ENCODE results near the gene PHLDA3.

The PHLDA3 gene

GRCh38 chr1:201468844-201469644, at the start of gene PHLDA3:
TSS of gene PHLDA3 (minus strand) at chr1:201469188. CDS start at chr1:201468786, 402 bp downstream.
- H3K36me3 ChIP-seq (replicated peaks): peaks cover 23% of the 10 kb centered on the region
- peak; percentile 80 for DNase-seq
- no peaks in the 10 kb centered on the region for H3K27me3 ChIP-seq (replicated peaks)
- no peak for TF ChIP-seq CTCF (IDR thresholded peaks at IDR 0.05; ENCODE audit: low read depth, low read length, missing control alignments)
- in situ Hi-C loops (cut with HindIII; ENCODE audit: low pct_ligation_motif_present, low sequenced_read_pairs): no loop called here
- peak within 1 kb of the TSS; percentile 84 for H3K4me3 ChIP-seq (ENCODE audit: low read depth, low read length)
- peak within 1 kb of the TSS; percentile 82 for H3K27ac ChIP-seq

GRCh38 chr1:201518071-201518470, 49.1 kb upstream of the PHLDA3 start:
- no peaks in the 10 kb centered on the region for H3K36me3 ChIP-seq (replicated peaks)
- no peak overlapping the region for H3K4me3 ChIP-seq (ENCODE audit: low read depth, low read length)
- in situ Hi-C loops (cut with HindIII; ENCODE audit: low pct_ligation_motif_present, low sequenced_read_pairs): loop anchor here (10.0 kb wide), 1 partner anchor 83 kb away; no protein-coding TSS in a partner anchor
- no peak for TF ChIP-seq CTCF (IDR thresholded peaks at IDR 0.05; ENCODE audit: low read depth, low read length, missing control alignments)
- no peak for DNase-seq
- no peaks in the 10 kb centered on the region for H3K27me3 ChIP-seq (replicated peaks)
- H3K27ac ChIP-seq: no peak overlapping the region

GRCh38 chr1:201517631-201518030, 48.6 kb upstream of the PHLDA3 start:
- in situ Hi-C loops (cut with HindIII; ENCODE audit: low pct_ligation_motif_present, low sequenced_read_pairs): loop anchor here (10.0 kb wide), 1 partner anchor 83 kb away; no protein-coding TSS in a partner anchor
- no peak overlapping the region for H3K27ac ChIP-seq
- no peaks in the 10 kb centered on the region for H3K36me3 ChIP-seq (replicated peaks)
- no peaks in the 10 kb centered on the region for H3K27me3 ChIP-seq (replicated peaks)
- no peak for TF ChIP-seq CTCF (IDR thresholded peaks at IDR 0.05; ENCODE audit: low read depth, low read length, missing control alignments)
- H3K4me3 ChIP-seq (ENCODE audit: low read depth, low read length): no peak overlapping the region
- no peak for DNase-seq

GRCh38 chr1:201516511-201517127, 47.6 kb upstream of the PHLDA3 start:
- H3K27ac ChIP-seq: no peak overlapping the region
- in situ Hi-C loops (cut with HindIII; ENCODE audit: low pct_ligation_motif_present, low sequenced_read_pairs): loop anchor here (10.0 kb wide), 1 partner anchor 82 kb away; no protein-coding TSS in a partner anchor

GRCh38 chr1:201515895-201516294, 46.9 kb upstream of the PHLDA3 start:
- DNase-seq: no peak
- Histone ChIP-seq H3K36me3 (replicated peaks) (no peaks in the 10 kb centered on the region), H3K4me3 (ENCODE audit: low read depth, low read length) (no peak overlapping the region), H3K27me3 (replicated peaks) (no peaks in the 10 kb centered on the region), H3K27ac (no peak overlapping the region)
- in situ Hi-C loops (cut with HindIII; ENCODE audit: low pct_ligation_motif_present, low sequenced_read_pairs): loop anchor here (10.0 kb wide), 1 partner anchor 81 kb away; no protein-coding TSS in a partner anchor
- TF ChIP-seq CTCF (IDR thresholded peaks at IDR 0.05; ENCODE audit: low read depth, low read length, missing control alignments): no peak

More at GRCh38 chr1:201516511-201517127, 47.6 kb upstream of the PHLDA3 start:
- Histone ChIP-seq H3K27me3 (replicated peaks) (no peaks in the 10 kb centered on the region), H3K36me3 (replicated peaks) (no peaks in the 10 kb centered on the region), H3K4me3 (ENCODE audit: low read depth, low read length) (no peak overlapping the region)
- TF ChIP-seq CTCF (IDR thresholded peaks at IDR 0.05; ENCODE audit: low read depth, low read length, missing control alignments): no peak
- no peak for DNase-seq
